Nucleus accumbens (tissue), 56 donors: ENCODE data around the gene ARHGAP9.
"Not testable (repeated sequence)": the region's sequence is repeated elsewhere in the genome, so short reads cannot be mapped to it uniquely, and the experiment has no call there.

Source experiments
- DNase-seq, 56 donors: peaks; one replicate each; lab custom pipeline; 2025; lab: John Stamatoyannopoulos, UW

The ARHGAP9 gene

GRCh38 chr12:57518176-57518919 is 38.7 kb upstream of the ARHGAP9 start:
- no peak for DNase-seq

- not testable (repeated sequence) for DNase-seq
Observed at GRCh38 chr12:57517718-57518117, 38.1 kb upstream of the ARHGAP9 start.

GRCh38 chr12:57517187-57517586 is 37.5 kb upstream of the ARHGAP9 start:
- DNase-seq: peak in 1 of 56 donors; percentile 36

GRCh38 chr12:57516617-57517153 is 37.0 kb upstream of the ARHGAP9 start:
- no peak for DNase-seq

GRCh38 chr12:57515934-57516541 is 36.4 kb upstream of the ARHGAP9 start:
- no peak for DNase-seq

GRCh38 chr12:57515408-57515933 is 35.8 kb upstream of the ARHGAP9 start:
- DNase-seq: no peak

- no peak for DNase-seq
Observed at GRCh38 chr12:57514720-57515407, 35.2 kb upstream of the ARHGAP9 start.

- DNase-seq: not testable (repeated sequence)
Observed at GRCh38 chr12:57514246-57514645, 34.6 kb upstream of the ARHGAP9 start.

GRCh38 chr12:57513677-57514076 is 34.0 kb upstream of the ARHGAP9 start:
- DNase-seq: not testable (repeated sequence)

- DNase-seq: no peak
Observed at GRCh38 chr12:57513266-57513665, 33.6 kb upstream of the ARHGAP9 start.

GRCh38 chr12:57512665-57513064 is 33.0 kb upstream of the ARHGAP9 start:
- no peak for DNase-seq

GRCh38 chr12:57511588-57512325 is 32.1 kb upstream of the ARHGAP9 start:
- DNase-seq: no peak

GRCh38 chr12:57511161-57511560 is 31.5 kb upstream of the ARHGAP9 start:
- DNase-seq: no peak

GRCh38 chr12:57507796-57508195 is 28.1 kb upstream of the ARHGAP9 start:
- not testable (repeated sequence) for DNase-seq

- DNase-seq: not testable (repeated sequence)
Observed at GRCh38 chr12:57506541-57506940, 26.9 kb upstream of the ARHGAP9 start.

GRCh38 chr12:57502311-57502969 is 22.8 kb upstream of the ARHGAP9 start:
- DNase-seq: not testable (repeated sequence)

- DNase-seq: no peak
Observed at GRCh38 chr12:57500213-57500612, 20.5 kb upstream of the ARHGAP9 start.

- DNase-seq: no peak
Observed at GRCh38 chr12:57498571-57498970, 18.9 kb upstream of the ARHGAP9 start.

GRCh38 chr12:57498132-57498502 is 18.5 kb upstream of the ARHGAP9 start:
- no peak for DNase-seq
